Activated gamma-delta T cell treated with Interleukin-2 at 50 U/mL for 16 hours (primary cell): ENCODE measurements around the gene GRK3.
A peak's percentile ranks its signal among the peaks of the same experiment; 100 is the strongest.
"Not testable (repeated sequence)": the region's sequence is repeated elsewhere in the genome, so short reads cannot be mapped to it uniquely, and the experiment has no call there.

Experiments
- DNase-seq: peaks from one replicate; pipeline ENCODE4 v3.0.0-alpha.2; 2020

The GRK3 gene

GRCh38 chr22:25702571-25703167 lies 138.2 kb downstream of the GRK3 start:
- DNase-seq: no peak

- no peak for DNase-seq
These were observed 140.2 kb downstream of the GRK3 start for GRCh38 chr22:25704701-25705100.

GRCh38 chr22:25706197-25706596 lies 141.7 kb downstream of the GRK3 start:
- DNase-seq: no peak

DNA sequence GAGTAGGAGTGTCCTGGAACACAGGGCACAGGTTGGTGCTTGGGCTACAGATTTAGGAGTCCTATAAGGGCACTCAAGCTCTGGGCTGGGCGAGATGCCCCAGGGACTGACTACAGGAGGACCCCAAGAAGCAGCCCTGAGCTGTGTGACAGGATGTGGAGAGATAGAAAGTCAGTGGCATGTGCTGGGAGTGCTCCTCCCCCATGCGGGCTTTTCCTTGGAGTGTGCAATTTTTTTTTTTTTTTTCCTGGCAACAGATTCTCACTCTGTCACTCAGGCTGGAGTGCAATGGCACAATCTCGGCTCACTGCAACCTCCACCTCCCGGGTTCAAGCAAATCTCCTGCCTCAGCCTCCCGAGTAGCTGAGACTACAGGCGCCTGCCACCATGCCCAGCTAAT lies 144.0 kb downstream of the GRK3 start:
- DNase-seq: not testable (repeated sequence)

DNA sequence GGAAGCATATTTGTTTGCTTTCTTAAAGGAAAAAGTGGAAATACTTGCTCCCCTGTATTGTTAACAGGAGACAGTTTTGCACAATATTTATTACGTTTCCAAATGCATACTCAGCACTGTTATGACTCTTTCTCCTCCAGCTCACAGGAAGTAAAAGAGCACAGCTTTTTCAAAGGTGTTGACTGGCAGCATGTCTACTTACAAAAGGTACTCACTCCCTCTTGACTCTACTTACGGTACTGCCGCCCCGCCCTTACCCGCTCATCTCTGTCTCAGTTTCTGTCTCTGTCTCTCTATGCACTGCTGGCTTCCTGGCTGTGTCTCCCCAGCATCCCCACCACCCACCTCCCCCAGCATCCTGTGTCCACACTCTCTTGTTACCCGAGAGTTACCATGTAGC lies 145.3 kb downstream of the GRK3 start:
- no peak for DNase-seq

- no peak for DNase-seq
These were observed 146.0 kb downstream of the GRK3 start for GRCh38 chr22:25710501-25710900.

GRCh38 chr22:25711491-25711890 lies 147.0 kb downstream of the GRK3 start:
- no peak for DNase-seq

- DNase-seq: no peak
These were observed 148.4 kb downstream of the GRK3 start for GRCh38 chr22:25712661-25713400.

DNA sequence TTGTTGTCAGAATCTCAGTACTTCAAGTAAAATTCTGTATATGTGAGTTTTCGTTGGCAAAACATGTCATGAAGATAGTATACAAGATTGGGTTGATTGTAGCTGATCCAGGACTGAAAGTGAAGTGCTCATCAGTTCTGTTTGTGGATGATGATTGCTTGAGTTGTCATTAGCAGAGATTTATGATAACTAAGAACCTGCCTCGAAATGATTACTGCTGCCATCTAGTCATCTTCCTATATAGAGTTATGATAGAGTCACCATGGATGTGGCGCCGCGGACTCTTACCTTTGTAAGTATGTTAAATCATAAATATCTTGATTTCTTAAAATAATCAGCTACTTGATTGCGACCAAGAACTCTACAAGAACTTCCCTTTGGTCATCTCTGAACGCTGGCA lies 149.6 kb downstream of the GRK3 start:
- DNase-seq: no peak

DNA sequence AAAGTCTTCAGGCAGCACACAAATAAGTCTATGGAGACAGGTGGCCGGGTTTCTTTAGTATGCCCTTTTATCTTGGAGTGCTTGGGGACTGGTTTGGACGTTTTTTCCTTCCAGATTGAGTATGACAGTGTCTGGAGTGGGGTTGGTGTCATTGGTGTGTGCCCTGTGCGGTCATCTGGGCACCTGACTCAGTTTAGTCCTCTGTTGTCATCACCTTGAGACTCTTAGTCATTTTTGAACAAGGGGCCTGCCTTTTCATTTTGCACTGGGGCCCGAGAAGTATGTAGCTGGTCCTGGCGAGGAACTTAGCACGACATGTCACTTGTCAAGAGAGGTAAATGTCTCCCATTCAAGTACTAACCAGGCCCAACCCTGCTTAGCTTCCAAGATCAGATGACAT lies 150.3 kb downstream of the GRK3 start:
- DNase-seq: no peak

DNA sequence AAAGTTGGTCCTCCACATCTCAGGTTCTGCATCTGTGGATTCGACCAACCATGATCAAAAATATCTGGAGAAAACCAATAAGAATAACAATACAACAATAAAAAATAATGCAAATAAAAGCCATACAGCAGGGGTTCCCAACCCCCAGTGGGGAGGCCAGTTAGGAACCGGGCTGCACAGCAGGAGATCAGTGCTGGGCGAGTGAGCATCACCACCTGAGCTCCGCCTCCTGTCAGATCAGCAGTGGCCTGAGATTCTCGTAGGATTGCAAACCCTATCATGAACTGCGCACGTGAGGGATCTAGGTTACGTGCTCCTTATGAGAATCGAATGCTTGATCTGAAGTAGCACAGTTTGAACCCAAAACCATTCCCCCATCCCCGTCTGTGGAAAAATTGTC lies 152.2 kb downstream of the GRK3 start:
- no peak for DNase-seq

DNA sequence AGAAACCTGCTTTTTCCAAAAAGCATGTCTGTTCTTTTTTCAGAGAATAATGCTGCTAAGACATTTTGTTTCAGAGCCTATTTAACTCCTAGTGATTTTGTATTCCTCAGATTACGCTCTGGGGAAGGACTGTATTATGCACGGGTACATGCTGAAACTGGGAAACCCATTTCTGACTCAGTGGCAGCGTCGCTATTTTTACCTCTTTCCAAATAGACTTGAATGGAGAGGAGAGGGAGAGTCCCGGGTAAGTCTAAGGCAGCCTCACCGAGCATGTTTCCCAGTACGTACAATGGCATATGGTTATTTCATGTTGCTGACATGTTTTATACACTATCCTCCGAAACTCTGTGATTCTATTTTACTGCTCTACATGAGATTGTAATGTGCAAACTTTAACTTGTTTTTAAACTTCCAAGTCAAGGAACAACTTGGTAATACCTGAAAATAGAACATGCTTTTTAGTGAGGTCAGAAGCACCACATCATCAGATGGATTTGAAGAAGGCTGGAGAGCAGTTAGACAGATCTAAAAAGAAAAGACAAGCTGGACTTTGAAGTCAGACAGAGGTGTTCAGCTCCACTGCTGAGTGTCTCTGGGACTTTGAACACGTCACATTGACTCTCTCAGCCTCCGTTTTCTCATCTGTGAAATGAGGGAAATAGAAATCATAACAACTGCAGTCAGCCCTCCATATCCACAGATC lies 153.8 kb downstream of the GRK3 start:
- no peak for DNase-seq

DNA sequence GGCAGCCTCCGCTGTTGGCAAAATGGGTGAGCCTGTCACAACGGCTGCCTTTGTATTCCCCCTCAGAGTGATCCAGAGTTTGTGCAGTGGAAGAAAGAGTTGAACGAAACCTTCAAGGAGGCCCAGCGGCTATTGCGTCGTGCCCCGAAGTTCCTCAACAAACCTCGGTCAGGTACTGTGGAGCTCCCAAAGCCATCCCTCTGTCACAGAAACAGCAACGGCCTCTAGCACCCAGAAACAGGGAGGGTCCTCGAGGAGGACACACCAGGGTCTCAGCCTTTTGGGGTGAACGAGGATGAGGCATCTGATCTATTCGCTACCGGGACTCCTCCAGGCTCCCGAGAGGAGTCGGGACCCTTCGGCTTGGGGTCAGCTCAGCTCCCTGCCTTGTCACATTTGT lies 157.7 kb downstream of the GRK3 start:
- no peak for DNase-seq

DNA sequence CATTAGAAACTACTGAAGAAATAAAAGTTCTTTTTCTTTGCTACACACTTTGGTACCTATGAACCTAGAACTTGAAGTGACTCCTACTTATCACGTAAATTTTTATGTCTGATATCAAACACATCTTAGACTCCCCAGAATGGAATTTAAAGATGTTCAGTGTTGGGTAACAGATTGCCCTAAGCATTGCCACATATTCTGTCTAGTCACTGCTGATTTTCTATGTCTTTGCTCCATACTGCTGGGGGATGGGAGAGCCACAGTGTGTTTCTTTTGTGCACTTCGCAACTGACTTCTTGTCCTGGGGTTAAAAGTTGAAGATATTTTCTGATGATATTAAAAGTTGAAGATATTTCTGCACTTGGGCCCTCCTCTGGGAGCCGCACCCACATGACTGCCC lies 158.2 kb downstream of the GRK3 start:
- DNase-seq: no peak

DNA sequence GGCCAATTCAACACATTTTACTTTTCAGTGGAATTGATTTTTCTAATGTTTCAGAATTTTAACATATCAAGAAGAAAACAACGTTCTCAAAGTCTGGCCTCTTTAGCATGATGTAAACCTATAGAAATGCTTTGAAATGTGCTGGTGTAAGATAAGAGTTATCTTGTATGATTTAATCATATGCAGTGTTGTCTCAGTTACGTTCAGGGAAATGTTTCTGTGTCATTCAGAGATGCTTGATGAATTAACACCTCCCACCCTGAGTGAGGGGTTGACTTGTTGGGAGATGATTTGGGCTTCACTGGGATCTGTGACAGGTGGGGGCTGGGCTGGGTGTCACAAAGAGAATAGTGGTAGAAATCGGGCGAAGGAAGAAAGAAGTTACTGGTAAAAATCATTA lies 161.8 kb downstream of the GRK3 start:
- DNase-seq: no peak

DNA sequence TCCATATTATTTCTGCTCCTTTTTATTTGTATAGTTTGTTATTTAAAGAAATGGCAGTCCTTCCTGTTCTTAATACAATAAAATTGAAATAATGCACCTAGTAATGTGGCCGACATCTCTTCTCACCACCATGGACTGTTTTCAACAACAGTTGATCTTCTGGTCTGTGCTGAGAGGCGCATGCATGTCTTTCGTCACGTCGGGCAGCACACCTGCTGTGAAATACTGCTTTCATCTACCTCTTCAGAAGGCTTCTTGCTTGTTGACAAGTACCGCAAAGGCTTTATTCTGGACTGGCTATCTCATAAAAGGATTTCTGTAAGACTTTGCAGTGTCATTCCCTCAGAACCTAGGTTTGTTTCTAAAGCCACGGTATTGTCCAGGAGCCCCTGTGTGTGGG lies 163.6 kb downstream of the GRK3 start:
- no peak for DNase-seq

GRCh38 chr22:25729016-25729995 lies 164.8 kb downstream of the GRK3 start:
- DNase-seq: no peak

DNA sequence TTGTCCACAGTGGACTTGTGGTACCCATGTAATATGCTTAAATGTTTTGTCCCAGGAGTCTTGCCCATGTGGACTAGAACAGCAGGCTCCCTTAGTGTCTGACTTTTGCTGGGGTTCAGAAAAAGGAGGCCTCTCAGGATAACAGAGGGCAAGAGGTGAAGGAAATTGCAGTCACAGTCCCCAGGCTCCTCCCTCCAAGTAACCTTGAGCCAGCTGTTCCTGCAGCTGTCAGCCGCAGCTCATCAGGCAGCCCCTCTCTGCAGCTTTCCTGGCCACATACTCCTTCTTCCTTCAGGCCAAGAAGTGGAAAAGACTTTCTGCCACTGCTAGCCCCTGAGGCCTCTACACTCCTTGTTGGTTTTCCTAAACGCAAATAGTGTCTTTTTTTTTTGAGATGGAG lies 171.2 kb downstream of the GRK3 start:
- no peak for DNase-seq

- DNase-seq: peak; percentile 9
These were observed 172.0 kb downstream of the GRK3 start for GRCh38 chr22:25736378-25737011.

GRCh38 chr22:25739659-25740344 lies 175.3 kb downstream of the GRK3 start:
- no peak for DNase-seq

DNA sequence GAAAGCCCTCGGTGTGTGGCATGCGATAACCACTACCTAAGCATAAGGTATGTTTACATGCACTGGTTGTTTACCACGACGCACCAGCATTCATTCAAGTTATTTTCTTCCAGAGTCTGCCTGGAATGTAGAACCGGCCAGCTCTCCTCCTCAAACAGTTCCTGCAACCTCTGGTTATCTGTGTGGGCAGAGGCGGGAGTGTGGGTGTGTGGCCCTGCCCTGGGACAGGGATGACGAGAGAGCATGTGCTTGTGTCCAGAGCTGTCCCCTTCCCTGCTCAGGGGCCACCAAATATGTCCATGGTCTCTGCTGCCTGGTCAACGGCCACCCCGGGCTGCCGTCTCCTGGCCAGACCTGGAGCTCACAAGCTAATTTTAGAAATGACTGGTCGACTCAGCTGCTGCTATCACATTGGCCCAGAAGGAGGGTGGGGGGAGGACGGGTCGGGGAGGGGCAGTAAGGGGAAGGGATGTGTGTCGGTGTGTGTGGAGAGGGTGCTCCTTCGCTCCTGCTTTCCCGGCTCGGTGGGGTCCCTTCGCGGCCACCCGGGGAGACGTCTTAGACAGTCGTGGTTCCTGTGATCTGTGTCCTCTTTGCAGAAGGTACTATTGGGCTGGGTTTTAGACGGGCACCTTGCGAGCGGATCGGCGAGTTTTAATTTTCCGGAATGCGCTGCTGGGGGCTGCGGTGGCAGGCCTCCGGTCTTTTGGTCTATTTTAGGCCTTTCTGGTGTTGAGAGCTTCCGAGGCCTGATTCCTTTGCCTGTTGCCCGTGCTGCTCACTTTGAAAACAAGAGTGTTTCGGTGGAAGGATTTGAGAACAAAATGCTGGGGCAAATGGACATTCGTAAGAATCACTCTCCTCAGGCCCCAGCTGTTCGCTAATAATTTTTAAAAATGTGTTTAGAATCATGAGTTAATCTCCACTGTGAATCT lies 177.5 kb downstream of the GRK3 start, which contains the start of gene MYO18B:
MYO18B (plus strand) TSS at position 497 of the 935 bp plus-strand sequence. CDS start 18,905 bp downstream, outside the sequence.
- no peak for DNase-seq
